ENCODE results near the gene IFITM2.
"Not testable (repeated sequence)": the region's sequence is repeated elsewhere in the genome, so short reads cannot be mapped to it uniquely, and the experiment has no call there.

IFITM2 gene

DNA sequence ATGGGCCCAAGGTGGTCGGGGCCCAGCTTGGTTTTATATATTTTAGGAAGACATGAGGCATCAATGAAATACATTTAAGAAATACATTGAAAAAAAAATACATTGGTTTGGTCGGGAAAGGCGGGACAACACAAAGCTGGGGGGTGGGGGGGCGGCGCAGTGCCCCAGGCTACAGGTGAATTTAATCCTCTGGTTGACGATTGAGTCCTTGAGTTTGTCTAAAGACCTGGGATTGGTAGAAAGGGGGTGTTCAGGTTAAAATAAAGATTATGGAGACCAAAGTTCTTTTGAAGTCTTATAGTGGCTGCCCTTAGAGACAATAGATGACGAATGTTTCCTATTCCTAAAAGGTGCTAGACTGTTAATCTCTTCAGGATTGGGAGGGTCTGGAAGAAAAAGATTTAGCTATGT is 9.3 kb downstream of the IFITM2 start:
- TF ChIP-seq, protein P1, sequence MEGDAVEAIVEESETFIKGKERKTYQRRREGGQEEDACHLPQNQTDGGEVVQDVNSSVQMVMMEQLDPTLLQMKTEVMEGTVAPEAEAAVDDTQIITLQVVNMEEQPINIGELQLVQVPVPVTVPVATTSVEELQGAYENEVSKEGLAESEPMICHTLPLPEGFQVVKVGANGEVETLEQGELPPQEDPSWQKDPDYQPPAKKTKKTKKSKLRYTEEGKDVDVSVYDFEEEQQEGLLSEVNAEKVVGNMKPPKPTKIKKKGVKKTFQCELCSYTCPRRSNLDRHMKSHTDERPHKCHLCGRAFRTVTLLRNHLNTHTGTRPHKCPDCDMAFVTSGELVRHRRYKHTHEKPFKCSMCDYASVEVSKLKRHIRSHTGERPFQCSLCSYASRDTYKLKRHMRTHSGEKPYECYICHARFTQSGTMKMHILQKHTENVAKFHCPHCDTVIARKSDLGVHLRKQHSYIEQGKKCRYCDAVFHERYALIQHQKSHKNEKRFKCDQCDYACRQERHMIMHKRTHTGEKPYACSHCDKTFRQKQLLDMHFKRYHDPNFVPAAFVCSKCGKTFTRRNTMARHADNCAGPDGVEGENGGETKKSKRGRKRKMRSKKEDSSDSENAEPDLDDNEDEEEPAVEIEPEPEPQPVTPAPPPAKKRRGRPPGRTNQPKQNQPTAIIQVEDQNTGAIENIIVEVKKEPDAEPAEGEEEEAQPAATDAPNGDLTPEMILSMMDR (IDR thresholded peaks at IDR 0.05; ENCODE audit: borderline replicate concordance, insufficient read depth, low read depth, low read length) = no peak
- H3K4me3 ChIP-seq (ENCODE audit: low read depth, low read length) = no peak overlapping the region

- H3K4me3 ChIP-seq (ENCODE audit: low read depth, low read length) = not testable (repeated sequence)
These were observed 10.2 kb downstream of the IFITM2 start for GRCh38 chr11:317668-318404.

DNA sequence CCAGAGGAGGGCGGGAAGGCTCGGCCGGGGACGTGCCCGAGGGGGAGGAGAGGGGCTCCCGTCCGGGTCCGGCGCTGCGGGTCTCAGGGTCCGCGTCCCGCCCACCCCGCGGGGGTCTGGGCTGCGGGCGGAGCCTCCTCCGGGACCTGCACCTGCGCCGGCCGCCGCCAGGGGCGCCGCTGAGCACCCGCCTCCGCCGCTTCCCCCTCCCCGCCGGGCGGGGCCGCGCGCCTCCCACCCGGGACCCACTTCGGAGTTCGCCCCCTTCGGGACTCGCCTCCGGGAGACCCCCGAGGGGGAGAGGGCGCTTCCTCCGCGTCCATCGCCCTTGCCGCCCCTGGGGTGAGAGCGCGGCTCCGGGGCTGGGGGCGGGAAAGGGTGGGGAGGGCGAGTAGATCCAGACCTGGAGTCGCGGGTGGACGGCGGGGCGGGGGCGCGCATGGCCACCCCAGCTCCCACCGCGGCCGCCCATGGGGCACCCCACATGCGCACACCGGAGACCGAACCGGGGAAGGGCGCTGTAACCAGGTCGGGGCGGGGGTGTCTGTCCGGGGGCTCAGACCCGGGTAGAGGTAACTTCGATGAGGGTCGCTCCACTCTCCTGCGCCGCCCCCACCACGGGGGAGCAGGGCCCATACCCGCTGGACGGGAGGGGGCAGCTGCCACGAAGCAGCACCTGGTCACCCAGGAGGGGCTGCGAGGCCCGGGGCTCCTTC is 10.9 kb downstream of the IFITM2 start:
- H3K4me3 ChIP-seq (ENCODE audit: low read depth, low read length) = peak overlapping the region; percentile 47

DNA sequence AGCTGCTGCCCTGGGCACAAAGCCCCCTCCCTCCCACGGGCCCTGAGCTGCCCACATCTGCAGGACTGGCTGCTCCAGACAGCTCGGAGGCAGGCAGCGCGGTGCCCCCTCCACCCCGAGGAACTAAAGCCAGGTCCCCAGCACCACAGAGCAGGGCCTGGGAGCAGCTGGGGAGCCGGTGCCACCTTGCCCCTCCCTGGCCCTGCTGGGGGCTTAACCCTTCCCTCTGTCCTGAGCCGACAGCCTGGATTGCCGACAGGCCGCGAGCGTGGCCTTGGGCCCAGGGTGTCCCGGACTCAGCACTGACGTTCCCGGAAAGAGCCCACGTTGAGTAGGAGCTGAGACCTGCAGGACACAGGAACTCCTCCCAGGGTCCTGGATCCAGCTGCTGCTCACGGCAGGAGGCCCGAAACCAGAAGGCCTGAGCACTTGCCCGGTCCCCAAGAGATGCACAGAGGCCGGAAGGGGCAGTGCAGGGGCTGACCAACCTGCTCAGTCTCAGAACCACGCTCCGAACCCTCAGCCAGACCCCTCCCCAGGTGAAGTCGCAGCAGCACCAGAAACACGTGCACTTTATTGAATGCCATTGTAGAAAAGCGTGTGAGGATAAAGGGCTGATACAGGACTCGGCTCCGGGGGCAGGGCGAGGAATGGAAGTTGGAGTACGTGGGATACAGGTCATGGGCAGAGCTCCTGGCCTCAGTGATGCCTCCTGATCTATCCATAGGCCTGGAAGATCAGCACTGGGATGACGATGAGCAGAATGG is 11.7 kb downstream of the IFITM2 start:
- peak overlapping the region; percentile 47 for H3K4me3 ChIP-seq (ENCODE audit: low read depth, low read length)

GRCh38 chr11:319888-320273 is 12.3 kb downstream of the IFITM2 start:
- H3K4me3 ChIP-seq (ENCODE audit: low read depth, low read length) = not testable (repeated sequence)

DNA sequence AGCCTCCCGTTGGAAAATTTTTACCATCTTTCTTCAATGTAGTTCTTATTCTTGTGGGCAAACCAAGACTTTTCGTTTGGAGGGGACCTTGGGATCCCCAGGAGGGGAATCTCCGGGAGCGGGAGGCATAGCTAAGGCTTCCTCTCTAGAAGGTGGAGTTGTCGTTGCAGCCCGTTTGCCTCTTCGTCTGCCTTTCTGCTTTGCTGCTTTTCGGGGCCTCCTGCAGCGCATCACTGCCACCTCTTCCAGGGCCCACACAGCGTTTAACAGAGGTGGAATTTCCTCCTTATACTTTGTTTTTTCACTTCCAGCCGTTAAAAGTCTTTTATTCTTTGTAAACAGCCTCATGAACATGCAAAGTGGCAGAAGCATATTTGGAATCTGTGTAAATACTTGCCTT is 16.5 kb downstream of the IFITM2 start:
- H3K4me3 ChIP-seq (ENCODE audit: low read depth, low read length) = no peak overlapping the region
- TF ChIP-seq, protein P1 (IDR thresholded peaks at IDR 0.05; ENCODE audit: borderline replicate concordance, insufficient read depth, low read depth, low read length) = no peak

DNA sequence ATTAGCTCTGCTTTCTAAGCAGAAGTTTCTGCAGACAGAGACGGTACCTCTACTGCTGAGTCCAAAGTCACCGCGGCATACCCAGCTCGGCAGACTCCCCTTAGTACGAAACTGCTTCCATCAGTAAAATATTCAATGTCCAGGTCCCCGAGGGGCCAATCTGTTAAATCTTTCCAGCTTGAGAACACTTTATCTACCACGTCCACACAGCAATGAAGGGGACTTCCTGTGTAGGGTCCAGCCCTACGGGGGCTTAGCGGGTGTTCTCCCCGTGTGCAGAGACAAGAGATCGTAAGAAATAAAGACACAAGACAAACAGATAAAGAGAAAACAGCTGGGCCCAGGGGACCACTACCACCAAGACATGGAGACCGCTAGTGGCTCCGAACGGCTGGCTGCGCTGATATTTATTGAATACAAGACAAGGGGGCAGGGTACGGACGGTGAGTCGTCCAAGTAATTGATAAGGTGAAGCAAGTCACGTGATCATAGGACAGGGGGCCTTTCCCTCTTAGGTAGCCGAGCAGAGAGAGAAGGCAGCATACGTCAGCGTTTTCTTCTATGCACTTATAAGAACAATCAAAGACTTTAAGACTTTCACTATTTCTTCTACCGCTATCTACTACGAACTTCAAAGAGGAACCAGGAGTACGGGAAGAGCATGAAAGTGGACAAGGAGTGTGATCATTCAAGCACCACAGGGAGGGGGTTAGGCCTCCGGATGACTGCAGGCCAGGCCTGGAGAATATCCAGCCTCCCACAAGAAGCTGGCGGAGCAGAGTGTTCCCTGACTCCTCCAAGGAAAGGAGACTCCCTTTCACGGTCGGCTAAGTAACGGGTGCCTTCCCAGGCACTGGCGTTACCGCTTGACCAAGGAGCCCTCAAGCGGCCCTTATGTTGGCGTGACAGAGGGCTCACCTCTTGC is 17.2 kb downstream of the IFITM2 start:
- H3K4me3 ChIP-seq (ENCODE audit: low read depth, low read length) = not testable (repeated sequence)

DNA sequence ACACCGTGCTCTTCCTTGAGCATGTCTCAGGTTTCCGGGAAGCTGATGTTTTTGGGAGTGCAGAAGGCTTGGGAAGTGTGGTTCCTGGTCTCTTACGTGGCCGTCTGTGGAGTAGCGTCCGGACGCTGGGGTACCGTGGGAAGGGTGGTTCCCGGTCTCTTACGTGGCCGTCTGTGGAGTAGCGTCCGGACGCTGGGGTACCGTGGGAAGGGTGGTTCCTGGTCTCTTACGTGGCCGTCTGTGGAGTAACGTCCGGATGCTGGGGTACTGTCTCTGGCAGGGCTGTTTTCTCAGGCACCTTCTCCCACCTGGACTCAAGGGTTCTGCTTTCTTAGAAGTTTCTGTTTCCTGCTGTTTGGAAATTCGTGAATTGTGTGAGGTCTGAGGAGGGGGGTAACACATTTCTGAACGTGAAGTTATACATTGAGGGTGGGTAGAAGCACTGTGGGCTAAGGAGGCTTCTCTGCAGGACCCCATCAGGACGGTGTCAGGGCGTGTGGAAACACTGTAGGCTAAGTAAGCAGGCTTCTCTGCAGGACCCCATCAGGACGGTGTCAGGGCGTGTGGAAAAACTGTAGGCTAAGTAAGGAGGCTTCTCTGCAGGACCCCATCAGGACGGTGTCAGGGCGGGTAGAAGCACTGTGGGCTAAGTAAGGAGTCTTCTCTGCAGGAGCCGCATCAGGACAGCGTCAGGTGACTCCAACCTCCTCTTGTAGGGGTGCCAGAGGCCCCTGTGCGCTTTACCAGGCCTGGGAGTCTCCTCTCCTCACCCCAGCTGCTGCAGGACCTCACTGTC is 18.4 kb downstream of the IFITM2 start:
- TF ChIP-seq, protein P1 (IDR thresholded peaks at IDR 0.05; ENCODE audit: borderline replicate concordance, insufficient read depth, low read depth, low read length) = no peak
- H3K4me3 ChIP-seq (ENCODE audit: low read depth, low read length) = no peak overlapping the region

- TF ChIP-seq, protein P1 (IDR thresholded peaks at IDR 0.05; ENCODE audit: borderline replicate concordance, insufficient read depth, low read depth, low read length) = no peak
- H3K4me3 ChIP-seq (ENCODE audit: low read depth, low read length) = peak overlapping the region; percentile 6
These were observed 18.9 kb downstream of the IFITM2 start for GRCh38 chr11:326592-326841.
